Measurements from ENCODE around the gene DECR2.

- TF ChIP-seq CTCF (IDR thresholded peaks at IDR 0.05), result no peak
- TF ChIP-seq POLR2A (IDR thresholded peaks at IDR 0.05), result no peak
Observed at GRCh38 chr16:356741-357140, 44.9 kb upstream of the DECR2 start.

Data from vagina (tissue), 2 donors.